Subcutaneous adipose tissue (tissue), 4 donors: Measurements from ENCODE around the gene IRAK1. TPM values are rescaled to one million over a fixed set of nuclear protein-coding genes. Genes with fewer than 3 reads are reported as not detected.

Experiments
- total RNA-seq, 4 donors: library from RNA; depleted of rRNA; stranded (reverse); fragments of >200 nt; gene quantifications; one replicate each; pipeline ENCODE4 v1.1.0, GENCODE V29; 2016
- TF ChIP-seq, protein P1 (sequence below): fragments of 450-650 bp; IDR thresholded peaks from one replicate; pipeline ENCODE4 v1.5.1; 2016; ENCODE audit warnings: low read depth, mild to moderate bottlenecking, control low read depth, antibody characterized with exemption, moderate library complexity

IRAK1 gene
- total RNA-seq, 4 donors from 2014 or later, result 42.7 to 74.4 (median 47.3) TPM

DNA sequence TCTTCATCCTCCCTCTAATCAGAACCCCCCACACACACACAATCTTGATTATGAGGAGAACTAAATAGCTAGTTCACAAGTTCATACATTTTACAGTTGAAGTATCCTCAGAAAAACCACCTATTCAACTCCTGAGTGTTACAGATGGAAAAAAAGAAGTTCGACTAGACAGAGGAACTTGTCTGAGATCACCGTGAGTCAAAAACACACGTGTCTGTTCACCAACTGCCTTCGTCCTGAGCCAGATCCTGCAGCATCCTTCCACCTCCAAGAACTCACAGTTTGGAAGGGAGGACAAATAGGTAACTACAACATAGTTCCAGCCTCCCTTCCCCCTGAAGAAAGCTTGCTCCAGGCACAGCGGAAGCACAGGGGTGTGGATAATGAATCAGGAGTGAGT is 19.0 kb upstream of the IRAK1 start:
- TF ChIP-seq, protein P1, sequence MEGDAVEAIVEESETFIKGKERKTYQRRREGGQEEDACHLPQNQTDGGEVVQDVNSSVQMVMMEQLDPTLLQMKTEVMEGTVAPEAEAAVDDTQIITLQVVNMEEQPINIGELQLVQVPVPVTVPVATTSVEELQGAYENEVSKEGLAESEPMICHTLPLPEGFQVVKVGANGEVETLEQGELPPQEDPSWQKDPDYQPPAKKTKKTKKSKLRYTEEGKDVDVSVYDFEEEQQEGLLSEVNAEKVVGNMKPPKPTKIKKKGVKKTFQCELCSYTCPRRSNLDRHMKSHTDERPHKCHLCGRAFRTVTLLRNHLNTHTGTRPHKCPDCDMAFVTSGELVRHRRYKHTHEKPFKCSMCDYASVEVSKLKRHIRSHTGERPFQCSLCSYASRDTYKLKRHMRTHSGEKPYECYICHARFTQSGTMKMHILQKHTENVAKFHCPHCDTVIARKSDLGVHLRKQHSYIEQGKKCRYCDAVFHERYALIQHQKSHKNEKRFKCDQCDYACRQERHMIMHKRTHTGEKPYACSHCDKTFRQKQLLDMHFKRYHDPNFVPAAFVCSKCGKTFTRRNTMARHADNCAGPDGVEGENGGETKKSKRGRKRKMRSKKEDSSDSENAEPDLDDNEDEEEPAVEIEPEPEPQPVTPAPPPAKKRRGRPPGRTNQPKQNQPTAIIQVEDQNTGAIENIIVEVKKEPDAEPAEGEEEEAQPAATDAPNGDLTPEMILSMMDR, result no peak

DNA sequence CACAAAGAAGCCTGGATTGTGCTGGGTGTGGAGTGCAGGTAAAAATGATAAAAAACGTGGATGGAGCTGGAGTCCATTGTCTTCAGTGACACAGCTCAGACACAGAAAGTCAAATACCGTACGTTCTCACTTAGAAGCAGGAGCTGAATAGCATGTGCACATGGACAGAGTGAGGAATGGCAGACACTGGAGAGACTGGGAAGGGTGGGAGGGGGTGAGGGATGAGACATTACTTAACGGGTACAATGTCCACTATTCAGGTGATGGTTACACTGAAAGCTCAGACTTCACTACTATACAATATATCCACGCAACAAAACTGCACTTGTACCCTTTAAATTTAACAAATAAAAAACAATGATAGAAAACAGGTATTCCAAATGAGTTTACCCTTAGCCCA is 18.1 kb upstream of the IRAK1 start:
- TF ChIP-seq, protein P1, result no peak

DNA sequence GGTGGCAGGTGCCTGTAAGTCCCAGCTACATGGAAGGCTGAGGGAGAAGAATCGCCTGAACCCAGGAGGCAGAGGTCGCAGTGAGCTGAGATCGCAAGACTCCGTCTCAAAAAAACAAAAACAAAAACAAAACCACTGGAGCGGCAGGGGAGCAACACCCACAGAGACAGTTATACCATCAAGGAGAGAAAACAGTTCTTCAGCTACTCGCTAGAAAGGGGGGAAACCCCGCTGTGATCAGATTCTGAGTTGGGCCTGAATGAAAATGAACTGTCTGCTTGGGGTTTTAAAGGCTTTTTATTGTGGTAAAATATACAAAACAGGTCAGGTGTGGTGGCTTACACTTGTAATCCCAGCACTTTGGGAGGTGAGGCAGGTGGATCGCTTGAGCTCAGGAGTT is 16.8 kb upstream of the IRAK1 start:
- TF ChIP-seq, protein P1, result no peak

- TF ChIP-seq, protein P1, result no peak
Measured at GRCh38 chrX:154033848-154034247, 14.1 kb upstream of the IRAK1 start.

- TF ChIP-seq, protein P1, result no peak
Measured at GRCh38 chrX:154032653-154033052, 13.0 kb upstream of the IRAK1 start.

- TF ChIP-seq, protein P1, result no peak
Measured at GRCh38 chrX:154032160-154032559, 12.5 kb upstream of the IRAK1 start.

DNA sequence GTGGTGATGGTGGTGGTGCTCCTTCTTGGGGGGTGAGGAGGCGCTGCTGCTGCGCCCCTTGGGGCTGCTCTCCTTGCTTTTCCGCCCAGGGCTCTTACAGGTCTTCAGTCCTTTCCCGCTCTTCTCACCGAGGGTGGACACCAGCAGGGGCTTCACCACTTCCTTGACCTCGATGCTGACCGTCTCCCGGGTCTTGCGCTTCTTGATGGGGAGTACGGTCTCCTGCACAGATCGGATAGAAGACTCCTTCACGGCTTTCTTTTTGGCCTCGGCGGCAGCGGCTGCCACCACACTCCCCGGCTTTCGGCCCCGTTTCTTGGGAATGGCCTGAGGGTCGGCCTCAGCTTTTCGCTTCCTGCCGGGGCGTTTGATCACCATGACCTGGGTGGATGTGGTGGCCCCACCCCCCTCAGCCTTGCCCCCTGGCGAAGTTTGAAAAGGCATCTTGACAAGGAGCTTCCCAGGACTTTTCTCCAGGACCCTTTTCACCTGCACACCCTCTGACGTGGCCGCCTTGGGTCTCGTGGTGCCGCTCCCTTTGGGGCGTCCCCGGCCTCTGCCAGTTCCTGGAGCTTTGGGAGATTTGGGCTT is 11.1 kb upstream of the IRAK1 start:
- TF ChIP-seq, protein P1, result no peak
